ENCODE data around the gene LIPC. TPM values are rescaled to one million over a fixed set of nuclear protein-coding genes. Genes with fewer than 3 reads are reported as not detected.

The LIPC gene
- total RNA-seq, 1 experiment from 2014 or later, result not detected

DNA sequence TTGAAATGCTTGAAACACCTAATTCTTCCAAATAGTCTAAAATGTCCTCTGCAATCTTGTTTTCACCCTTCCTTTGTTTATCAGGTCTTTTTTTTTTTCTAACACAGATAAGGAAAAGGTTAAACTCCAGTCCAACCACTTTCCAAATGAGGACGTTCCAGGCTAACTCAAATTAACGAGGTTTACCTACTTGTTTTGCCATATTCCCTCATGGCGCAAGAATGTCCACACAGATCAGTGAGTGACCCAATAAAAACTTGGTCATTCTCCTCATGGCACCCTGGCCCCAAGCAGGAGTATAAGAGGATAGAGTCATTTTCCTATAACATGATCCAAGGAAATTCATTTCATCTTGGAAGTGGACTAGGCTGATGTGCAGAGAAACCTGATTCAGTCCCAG, 6.6 kb upstream of the LIPC start:
- ATAC-seq, result no peak
- Mint-ChIP-seq H3K27me3 (ENCODE audit: low read depth) (no peaks in the 10 kb centered on the region), H3K9me3 (no peaks in the 10 kb centered on the region), H3K27ac (no peak overlapping the region), H3K4me1 (no peaks in the 10 kb centered on the region), H3K4me3 (no peak overlapping the region), H3K36me3 (no peaks in the 10 kb centered on the region)
- CTCF ChIA-PET, result no interaction called here
- TF ChIP-seq HMGA2 (CRISPR knock-in tag; IDR thresholded peaks at IDR 0.05), result no peak
- TF ChIP-seq ESRRA (CRISPR knock-in tag; IDR thresholded peaks at IDR 0.05; ENCODE audit: borderline replicate concordance), result no peak
- no peak for TF ChIP-seq OVOL2 (CRISPR knock-in tag; IDR thresholded peaks at IDR 0.05; ENCODE audit: borderline replicate concordance)
- TF ChIP-seq TCF7 (CRISPR knock-in tag; IDR thresholded peaks at IDR 0.05; ENCODE audit: low read depth), result no peak
- no peak for TF ChIP-seq MYBL2 (CRISPR knock-in tag; IDR thresholded peaks at IDR 0.05)
- no peak for TF ChIP-seq CDX4 (CRISPR knock-in tag; IDR thresholded peaks at IDR 0.05; ENCODE audit: borderline replicate concordance)
- TF ChIP-seq, protein P1, sequence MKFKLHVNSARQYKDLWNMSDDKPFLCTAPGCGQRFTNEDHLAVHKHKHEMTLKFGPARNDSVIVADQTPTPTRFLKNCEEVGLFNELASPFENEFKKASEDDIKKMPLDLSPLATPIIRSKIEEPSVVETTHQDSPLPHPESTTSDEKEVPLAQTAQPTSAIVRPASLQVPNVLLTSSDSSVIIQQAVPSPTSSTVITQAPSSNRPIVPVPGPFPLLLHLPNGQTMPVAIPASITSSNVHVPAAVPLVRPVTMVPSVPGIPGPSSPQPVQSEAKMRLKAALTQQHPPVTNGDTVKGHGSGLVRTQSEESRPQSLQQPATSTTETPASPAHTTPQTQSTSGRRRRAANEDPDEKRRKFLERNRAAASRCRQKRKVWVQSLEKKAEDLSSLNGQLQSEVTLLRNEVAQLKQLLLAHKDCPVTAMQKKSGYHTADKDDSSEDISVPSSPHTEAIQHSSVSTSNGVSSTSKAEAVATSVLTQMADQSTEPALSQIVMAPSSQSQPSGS (CRISPR knock-in tag; IDR thresholded peaks at IDR 0.05; ENCODE audit: borderline replicate concordance, low read depth), result no peak
- TF ChIP-seq, protein P2, sequence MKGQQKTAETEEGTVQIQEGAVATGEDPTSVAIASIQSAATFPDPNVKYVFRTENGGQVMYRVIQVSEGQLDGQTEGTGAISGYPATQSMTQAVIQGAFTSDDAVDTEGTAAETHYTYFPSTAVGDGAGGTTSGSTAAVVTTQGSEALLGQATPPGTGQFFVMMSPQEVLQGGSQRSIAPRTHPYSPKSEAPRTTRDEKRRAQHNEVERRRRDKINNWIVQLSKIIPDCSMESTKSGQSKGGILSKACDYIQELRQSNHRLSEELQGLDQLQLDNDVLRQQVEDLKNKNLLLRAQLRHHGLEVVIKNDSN (CRISPR knock-in tag; IDR thresholded peaks at IDR 0.05), result no peak
- no peak for TF ChIP-seq KAT7 (CRISPR knock-in tag; IDR thresholded peaks at IDR 0.05; ENCODE audit: borderline replicate concordance)
- no peak for DNase-seq (ENCODE audit: low spot score)
- POLR2A ChIA-PET, result interaction anchor here (0.6 kb wide), 1 partner anchor 156 kb away, joined by 3 read pairs; no protein-coding TSS in a partner anchor

DNA sequence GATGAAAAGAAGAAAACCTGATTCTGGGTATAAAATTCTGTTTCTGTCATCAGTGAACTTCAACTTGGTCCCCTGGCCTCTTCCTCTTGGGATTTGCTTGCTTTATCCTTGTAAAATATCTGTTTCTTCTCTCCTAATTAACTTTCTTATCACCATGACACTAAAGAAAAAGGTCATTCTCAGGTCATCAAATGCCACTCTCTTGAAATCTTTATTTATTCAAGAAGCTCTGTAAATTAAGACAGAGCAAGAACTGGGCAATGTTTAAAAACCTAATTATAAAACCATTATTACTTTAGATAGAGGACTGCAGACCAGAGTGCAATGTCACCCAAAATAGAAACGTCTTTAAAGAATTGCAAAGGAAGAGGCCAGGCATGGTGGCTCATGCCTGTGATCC, 6.0 kb upstream of the LIPC start:
- Mint-ChIP-seq H3K4me3 (no peak overlapping the region), H3K27me3 (ENCODE audit: low read depth) (no peaks in the 10 kb centered on the region), H3K36me3 (no peaks in the 10 kb centered on the region), H3K27ac (no peak overlapping the region), H3K9me3 (peaks cover 4% of the 10 kb centered on the region; the same call in 1 of the 2 replicates), H3K4me1 (no peaks in the 10 kb centered on the region)
- DNase-seq (ENCODE audit: low spot score), result no peak
- no peak for TF ChIP-seq ZNF423 (CRISPR knock-in tag; IDR thresholded peaks at IDR 0.05)
- no peak for TF ChIP-seq ETV6 (CRISPR knock-in tag; IDR thresholded peaks at IDR 0.05)
- TF ChIP-seq, protein P3, sequence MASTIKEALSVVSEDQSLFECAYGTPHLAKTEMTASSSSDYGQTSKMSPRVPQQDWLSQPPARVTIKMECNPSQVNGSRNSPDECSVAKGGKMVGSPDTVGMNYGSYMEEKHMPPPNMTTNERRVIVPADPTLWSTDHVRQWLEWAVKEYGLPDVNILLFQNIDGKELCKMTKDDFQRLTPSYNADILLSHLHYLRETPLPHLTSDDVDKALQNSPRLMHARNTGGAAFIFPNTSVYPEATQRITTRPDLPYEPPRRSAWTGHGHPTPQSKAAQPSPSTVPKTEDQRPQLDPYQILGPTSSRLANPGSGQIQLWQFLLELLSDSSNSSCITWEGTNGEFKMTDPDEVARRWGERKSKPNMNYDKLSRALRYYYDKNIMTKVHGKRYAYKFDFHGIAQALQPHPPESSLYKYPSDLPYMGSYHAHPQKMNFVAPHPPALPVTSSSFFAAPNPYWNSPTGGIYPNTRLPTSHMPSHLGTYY (CRISPR knock-in tag; IDR thresholded peaks at IDR 0.05), result no peak
- TF ChIP-seq OVOL2 (CRISPR knock-in tag; IDR thresholded peaks at IDR 0.05; ENCODE audit: borderline replicate concordance), result no peak
- no peak for TF ChIP-seq ZNF281 (CRISPR knock-in tag; IDR thresholded peaks at IDR 0.05)
- TF ChIP-seq JUN (CRISPR knock-in tag; IDR thresholded peaks at IDR 0.05), result no peak
- TF ChIP-seq GRHL2 (CRISPR knock-in tag; IDR thresholded peaks at IDR 0.05; ENCODE audit: insufficient replicate concordance, severe bottlenecking), result no peak
- TF ChIP-seq FOXP4 (CRISPR knock-in tag; IDR thresholded peaks at IDR 0.05), result no peak
- TF ChIP-seq NR2C2 (CRISPR knock-in tag; IDR thresholded peaks at IDR 0.05), result no peak
- no peak for TF ChIP-seq ATF1 (CRISPR knock-in tag; IDR thresholded peaks at IDR 0.05)
- TF ChIP-seq, protein P4, sequence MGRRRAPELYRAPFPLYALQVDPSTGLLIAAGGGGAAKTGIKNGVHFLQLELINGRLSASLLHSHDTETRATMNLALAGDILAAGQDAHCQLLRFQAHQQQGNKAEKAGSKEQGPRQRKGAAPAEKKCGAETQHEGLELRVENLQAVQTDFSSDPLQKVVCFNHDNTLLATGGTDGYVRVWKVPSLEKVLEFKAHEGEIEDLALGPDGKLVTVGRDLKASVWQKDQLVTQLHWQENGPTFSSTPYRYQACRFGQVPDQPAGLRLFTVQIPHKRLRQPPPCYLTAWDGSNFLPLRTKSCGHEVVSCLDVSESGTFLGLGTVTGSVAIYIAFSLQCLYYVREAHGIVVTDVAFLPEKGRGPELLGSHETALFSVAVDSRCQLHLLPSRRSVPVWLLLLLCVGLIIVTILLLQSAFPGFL (CRISPR knock-in tag; IDR thresholded peaks at IDR 0.05; ENCODE audit: borderline replicate concordance), result no peak
- no peak for TF ChIP-seq GABPB1 (CRISPR knock-in tag; IDR thresholded peaks at IDR 0.05)
- TF ChIP-seq NFATC4 (CRISPR knock-in tag; IDR thresholded peaks at IDR 0.05), result no peak
- no peak for TF ChIP-seq TP53 (CRISPR knock-in tag; IDR thresholded peaks at IDR 0.05)
- TF ChIP-seq ZBTB21 (CRISPR knock-in tag; IDR thresholded peaks at IDR 0.05; ENCODE audit: borderline replicate concordance), result no peak
- no peak for TF ChIP-seq CREM (CRISPR knock-in tag; IDR thresholded peaks at IDR 0.05)
- no peak for TF ChIP-seq NFE2L1 (CRISPR knock-in tag; IDR thresholded peaks at IDR 0.05)
- no peak for ATAC-seq
- ChIA-PET POLR2A (no interaction called here), CTCF (interaction anchor here (0.6 kb wide), 1 partner anchor 210 kb away, joined by 3 read pairs; no protein-coding TSS in a partner anchor)
